OCI-LY1 (cell line): ENCODE results near the gene NSL1.
A peak's percentile ranks its signal among the peaks of the same experiment; 100 is the strongest.

Source experiments
- H2AFZ ChIP-seq: fragments of 200-600 bp; sonication (generic), shearing (Covaris generic); 2 replicates; pipeline ENCODE4 v1.6.0; 2014; ENCODE audit warnings: antibody characterized with exemption, mild to moderate bottlenecking, low read length
- H3F3A ChIP-seq: fragments of 200-600 bp; sonication (generic), shearing (Covaris generic); 2 replicates; pipeline ENCODE4 v1.6.0; 2014; ENCODE audit warnings: mild to moderate bottlenecking, antibody characterized with exemption, low read length, moderate library complexity; ENCODE audit not compliant: insufficient read depth
- H3K27ac ChIP-seq: fragments of 200-600 bp; sonication (generic); 2 replicates; pipeline ENCODE4 v1.5.1; 2014; ENCODE audit warnings: low read length, mixed run types, mild to moderate bottlenecking, low read depth; ENCODE audit not compliant: poor library complexity, severe bottlenecking
- H3K27me3 ChIP-seq: fragments of 200-600 bp; sonication (generic); 2 replicates; pipeline ENCODE4 v1.6.0; 2014; ENCODE audit warnings: antibody characterized with exemption, mild to moderate bottlenecking, low read length, moderate library complexity; ENCODE audit not compliant: insufficient read depth
- H3K36me3 ChIP-seq: fragments of 200-600 bp; sonication (generic); 2 replicates; pipeline ENCODE4 v1.6.1; 2014; ENCODE audit warnings: mild to moderate bottlenecking, antibody characterized with exemption, low read length, moderate library complexity, mixed read lengths; ENCODE audit not compliant: insufficient read depth
- H3K4me1 ChIP-seq: fragments of 200-600 bp; sonication (generic); 2 replicates; pipeline ENCODE4 v1.5.1; 2014; ENCODE audit warnings: mild to moderate bottlenecking, low read length, moderate library complexity; ENCODE audit not compliant: insufficient read depth, severe bottlenecking
- H3K4me2 ChIP-seq: fragments of 200-600 bp; sonication (generic), shearing (Covaris generic); 2 replicates; pipeline ENCODE4 v1.6.1; 2014; ENCODE audit warnings: low read length
- H3K4me3 ChIP-seq: fragments of 200-600 bp; sonication (generic); 2 replicates; pipeline ENCODE4 v1.5.1; 2014; ENCODE audit warnings: low read length, low read depth, mild to moderate bottlenecking, mixed read lengths; ENCODE audit not compliant: poor library complexity, severe bottlenecking
- H3K79me2 ChIP-seq: fragments of 200-600 bp; shearing (Covaris generic); 2 replicates; pipeline ENCODE4 v1.6.1; 2016; ENCODE audit warnings: mixed run types, low read length, mixed read lengths; ENCODE audit not compliant: insufficient read depth
- H3K9ac ChIP-seq: fragments of 200-600 bp; sonication (generic), shearing (Covaris generic); 2 replicates; pipeline ENCODE4 v1.6.1; 2014; ENCODE audit warnings: mild to moderate bottlenecking, low read length, mixed read lengths
- H3K9me2 ChIP-seq: fragments of 200-600 bp; sonication (generic), shearing (Covaris generic); 2 replicates; pipeline ENCODE4 v1.6.1; 2014; ENCODE audit warnings: low read depth, mild to moderate bottlenecking, low read length, mixed read lengths
- H3K9me3 ChIP-seq: fragments of 200-600 bp; shearing (Covaris generic); 2 replicates; pipeline ENCODE4 v1.6.1; 2014; ENCODE audit warnings: low read length, mixed read lengths
- H4K20me1 ChIP-seq: fragments of 200-600 bp; sonication (generic), shearing (Covaris generic); 2 replicates; pipeline ENCODE4 v1.6.0; 2016; ENCODE audit warnings: mild to moderate bottlenecking, low read length; ENCODE audit not compliant: insufficient read depth
- CTCF ChIP-seq: fragments of 200-600 bp; sonication (generic), shearing (Covaris generic); IDR thresholded peaks from 2 replicates; pipeline ENCODE4 v1.5.1; 2017; ENCODE audit warnings: mild to moderate bottlenecking, antibody characterized with exemption, low read length, moderate library complexity, mixed read lengths
- EZH2 ChIP-seq: fragments of 200-600 bp; sonication (generic), shearing (Covaris generic); IDR thresholded peaks from 2 replicates; pipeline ENCODE4 v1.8.0; 2017; ENCODE audit warnings: borderline replicate concordance, mixed run types, mild to moderate bottlenecking, antibody characterized with exemption, low read length, moderate library complexity, mixed read lengths

The NSL1 gene

GRCh38 chr1:212814537-212815334 is 23.2 kb upstream of the NSL1 start:
- Histone ChIP-seq H3K4me3 (no peak overlapping the region), H3K27me3 (no peaks in the 10 kb centered on the region), H3K4me1 (peaks cover 8% of the 10 kb centered on the region), H3F3A (no peaks in the 10 kb centered on the region), H3K27ac (no peak overlapping the region), H3K79me2 (no peaks in the 10 kb centered on the region), H3K4me2 (no peak overlapping the region), H3K9me3 (no peaks in the 10 kb centered on the region), H3K9me2 (no peaks in the 10 kb centered on the region), H3K9ac (no peak overlapping the region), H3K36me3 (no peaks in the 10 kb centered on the region; the same call in 1 of the 2 replicates), H2AFZ (no peak overlapping the region), H4K20me1 (no peaks in the 10 kb centered on the region)
- TF ChIP-seq CTCF (peak; percentile 48; the same call in 1 of the 2 replicates), EZH2 (no peak)

DNA sequence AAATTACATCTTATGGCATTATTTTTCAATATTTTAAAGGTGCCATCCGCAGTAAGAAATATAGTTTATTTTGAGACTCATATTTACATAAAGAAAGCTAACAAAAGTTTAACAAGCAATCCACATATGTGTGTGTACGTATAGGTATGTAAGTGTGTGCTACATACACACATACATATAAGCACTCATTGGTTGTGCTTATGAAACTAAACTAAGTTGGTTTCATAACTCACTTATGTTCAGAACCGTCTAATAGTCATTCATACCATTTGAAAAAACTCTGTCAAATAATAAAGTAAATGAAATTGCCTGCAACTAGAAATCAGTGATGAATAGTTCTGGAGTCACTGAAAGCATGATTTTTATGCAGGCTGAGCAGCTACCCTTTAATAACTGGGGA is 14.2 kb upstream of the NSL1 start:
- Histone ChIP-seq H3K36me3 (peaks cover 48% of the 10 kb centered on the region), H3K9me2 (no peaks in the 10 kb centered on the region), H4K20me1 (no peaks in the 10 kb centered on the region), H3K27me3 (no peaks in the 10 kb centered on the region), H3K9ac (no peak overlapping the region), H3K4me2 (no peak overlapping the region), H3K4me1 (no peaks in the 10 kb centered on the region), H3K4me3 (no peak overlapping the region), H3K9me3 (no peaks in the 10 kb centered on the region), H3F3A (no peaks in the 10 kb centered on the region), H3K27ac (no peak overlapping the region), H2AFZ (no peak overlapping the region), H3K79me2 (no peaks in the 10 kb centered on the region)
- TF ChIP-seq EZH2 (no peak), CTCF (no peak)

- H3K4me3 ChIP-seq: no peak overlapping the region
- no peak overlapping the region for H3K9ac ChIP-seq
- H3K27ac ChIP-seq: no peak overlapping the region
- H2AFZ ChIP-seq: no peak overlapping the region
- no peaks in the 10 kb centered on the region for H3K9me2 ChIP-seq
- no peaks in the 10 kb centered on the region for H3K27me3 ChIP-seq
- peaks cover 47% of the 10 kb centered on the region for H3K36me3 ChIP-seq
- no peaks in the 10 kb centered on the region for H3K9me3 ChIP-seq
- H4K20me1 ChIP-seq: no peaks in the 10 kb centered on the region
- TF ChIP-seq CTCF: no peak
- TF ChIP-seq EZH2: no peak
- H3K79me2 ChIP-seq: no peaks in the 10 kb centered on the region
- peaks cover 21% of the 10 kb centered on the region for H3K4me1 ChIP-seq
- H3F3A ChIP-seq: no peaks in the 10 kb centered on the region
- no peak overlapping the region for H3K4me2 ChIP-seq
Observed at GRCh38 chr1:212797681-212798080, 6.1 kb upstream of the NSL1 start.
